Measurements from ENCODE around the gene BOK.
"Not testable (repeated sequence)": the region's sequence is repeated elsewhere in the genome, so short reads cannot be mapped to it uniquely, and the experiment has no call there.

Gene BOK

GRCh38 chr2:241517297-241517696 is 41.2 kb upstream of the BOK start:
- H3K27me3 ChIP-seq (ENCODE audit: insufficient read depth, low read length, poor library complexity, severe bottlenecking) = no peaks in the 10 kb centered on the region
- TF ChIP-seq CTCF (conservative IDR thresholded peaks at IDR 0.05; ENCODE audit: low read length) = no peak
- no peak for TF ChIP-seq EZH2phosphoT487 (IDR thresholded peaks at IDR 0.05; ENCODE audit: borderline replicate concordance)
- no peaks in the 10 kb centered on the region for H4K20me1 ChIP-seq (ENCODE audit: insufficient read depth, low read length, poor library complexity, severe bottlenecking)
- no peaks in the 10 kb centered on the region for H3K4me1 ChIP-seq (ENCODE audit: insufficient read depth, low read length, poor library complexity, severe bottlenecking)
- no peaks in the 10 kb centered on the region for H3K79me2 ChIP-seq (ENCODE audit: insufficient read depth, low read length)
- H3K4me3 ChIP-seq (ENCODE audit: low read length, poor library complexity, severe bottlenecking) = no peak overlapping the region
- no peak overlapping the region for H3K4me2 ChIP-seq (ENCODE audit: low read depth, low read length, poor library complexity, severe bottlenecking)
- H3K9me2 ChIP-seq (replicated peaks; ENCODE audit: low read depth, low read length) = no peaks in the 10 kb centered on the region
- H3F3A ChIP-seq (ENCODE audit: low read depth) = 0 out of 2 replicates have a peak, but pooled peaks cover 3% of the 10 kb centered on the region
- no peaks in the 10 kb centered on the region for H3K36me3 ChIP-seq (ENCODE audit: insufficient read depth, low read length)
- no peak overlapping the region for H3K9ac ChIP-seq (ENCODE audit: low read depth, low read length, poor library complexity, severe bottlenecking)
- no peaks in the 10 kb centered on the region for H3K9me3 ChIP-seq (ENCODE audit: insufficient read depth, low read depth, low read length)
- H2AFZ ChIP-seq (ENCODE audit: low read length) = no peak overlapping the region

GRCh38 chr2:241519669-241520068 is 38.9 kb upstream of the BOK start:
- no peaks in the 10 kb centered on the region for H4K20me1 ChIP-seq (ENCODE audit: insufficient read depth, low read length, poor library complexity, severe bottlenecking)
- H3K4me3 ChIP-seq (ENCODE audit: low read length, poor library complexity, severe bottlenecking) = no peak overlapping the region
- H3K27me3 ChIP-seq (ENCODE audit: insufficient read depth, low read length, poor library complexity, severe bottlenecking) = no peaks in the 10 kb centered on the region
- no peaks in the 10 kb centered on the region for H3K36me3 ChIP-seq (ENCODE audit: insufficient read depth, low read length)
- H3K9me3 ChIP-seq (ENCODE audit: insufficient read depth, low read depth, low read length) = no peaks in the 10 kb centered on the region
- no peaks in the 10 kb centered on the region for H3K4me1 ChIP-seq (ENCODE audit: insufficient read depth, low read length, poor library complexity, severe bottlenecking)
- H3K9ac ChIP-seq (ENCODE audit: low read depth, low read length, poor library complexity, severe bottlenecking) = no peak overlapping the region
- H2AFZ ChIP-seq (ENCODE audit: low read length) = no peak overlapping the region
- H3K79me2 ChIP-seq (ENCODE audit: insufficient read depth, low read length) = no peaks in the 10 kb centered on the region
- H3K9me2 ChIP-seq (replicated peaks; ENCODE audit: low read depth, low read length) = no peaks in the 10 kb centered on the region
- TF ChIP-seq CTCF (conservative IDR thresholded peaks at IDR 0.05; ENCODE audit: low read length) (no peak), EZH2phosphoT487 (IDR thresholded peaks at IDR 0.05; ENCODE audit: borderline replicate concordance) (no peak)
- 0 out of 2 replicates have a peak, but pooled peaks cover 3% of the 10 kb centered on the region for H3F3A ChIP-seq (ENCODE audit: low read depth)
- no peak overlapping the region for H3K4me2 ChIP-seq (ENCODE audit: low read depth, low read length, poor library complexity, severe bottlenecking)

GRCh38 chr2:241522477-241522876 is 36.1 kb upstream of the BOK start:
- Histone ChIP-seq H4K20me1 (ENCODE audit: insufficient read depth, low read length, poor library complexity, severe bottlenecking) (no peaks in the 10 kb centered on the region), H3K36me3 (ENCODE audit: insufficient read depth, low read length) (no peaks in the 10 kb centered on the region), H3K9ac (ENCODE audit: low read depth, low read length, poor library complexity, severe bottlenecking) (no peak overlapping the region), H3K9me3 (ENCODE audit: insufficient read depth, low read depth, low read length) (no peaks in the 10 kb centered on the region), H3F3A (ENCODE audit: low read depth) (no peaks in the 10 kb centered on the region), H3K79me2 (ENCODE audit: insufficient read depth, low read length) (no peaks in the 10 kb centered on the region), H3K27me3 (ENCODE audit: insufficient read depth, low read length, poor library complexity, severe bottlenecking) (no peaks in the 10 kb centered on the region), H2AFZ (ENCODE audit: low read length) (no peak overlapping the region), H3K4me2 (ENCODE audit: low read depth, low read length, poor library complexity, severe bottlenecking) (no peak overlapping the region), H3K4me3 (ENCODE audit: low read length, poor library complexity, severe bottlenecking) (no peak overlapping the region), H3K9me2 (replicated peaks; ENCODE audit: low read depth, low read length) (no peaks in the 10 kb centered on the region), H3K4me1 (ENCODE audit: insufficient read depth, low read length, poor library complexity, severe bottlenecking) (no peaks in the 10 kb centered on the region)
- no peak for TF ChIP-seq CTCF (conservative IDR thresholded peaks at IDR 0.05; ENCODE audit: low read length)
- TF ChIP-seq EZH2phosphoT487 (IDR thresholded peaks at IDR 0.05; ENCODE audit: borderline replicate concordance) = no peak

- H3K9me2 ChIP-seq (replicated peaks; ENCODE audit: low read depth, low read length); H3K9me3 ChIP-seq (ENCODE audit: insufficient read depth, low read depth, low read length); H3K27me3 ChIP-seq (ENCODE audit: insufficient read depth, low read length, poor library complexity, severe bottlenecking); H3K79me2 ChIP-seq (ENCODE audit: insufficient read depth, low read length); H3F3A ChIP-seq (ENCODE audit: low read depth); H3K36me3 ChIP-seq (ENCODE audit: insufficient read depth, low read length); H4K20me1 ChIP-seq (ENCODE audit: insufficient read depth, low read length, poor library complexity, severe bottlenecking); H3K4me2 ChIP-seq (ENCODE audit: low read depth, low read length, poor library complexity, severe bottlenecking); H3K9ac ChIP-seq (ENCODE audit: low read depth, low read length, poor library complexity, severe bottlenecking); H2AFZ ChIP-seq (ENCODE audit: low read length); H3K4me1 ChIP-seq (ENCODE audit: insufficient read depth, low read length, poor library complexity, severe bottlenecking); H3K4me3 ChIP-seq (ENCODE audit: low read length, poor library complexity, severe bottlenecking): not testable (repeated sequence)
These were observed 32.4 kb upstream of the BOK start for GRCh38 chr2:241525818-241526780.
